Stimulated activated CD4-positive, alpha-beta T cell treated with anti-CD3 and anti-CD28 coated beads, Interleukin-1b, Interleukin-23, amount 100 ng/mL, for 4 hours (primary cell): ENCODE data around the gene ACAP3.

Experiments used
- DNase-seq, 2 donors: peaks; one replicate each; pipeline ENCODE4 v3.0.0-alpha.2; 2020; ENCODE audit warnings: low read depth in 2 of 2

Gene ACAP3

DNA sequence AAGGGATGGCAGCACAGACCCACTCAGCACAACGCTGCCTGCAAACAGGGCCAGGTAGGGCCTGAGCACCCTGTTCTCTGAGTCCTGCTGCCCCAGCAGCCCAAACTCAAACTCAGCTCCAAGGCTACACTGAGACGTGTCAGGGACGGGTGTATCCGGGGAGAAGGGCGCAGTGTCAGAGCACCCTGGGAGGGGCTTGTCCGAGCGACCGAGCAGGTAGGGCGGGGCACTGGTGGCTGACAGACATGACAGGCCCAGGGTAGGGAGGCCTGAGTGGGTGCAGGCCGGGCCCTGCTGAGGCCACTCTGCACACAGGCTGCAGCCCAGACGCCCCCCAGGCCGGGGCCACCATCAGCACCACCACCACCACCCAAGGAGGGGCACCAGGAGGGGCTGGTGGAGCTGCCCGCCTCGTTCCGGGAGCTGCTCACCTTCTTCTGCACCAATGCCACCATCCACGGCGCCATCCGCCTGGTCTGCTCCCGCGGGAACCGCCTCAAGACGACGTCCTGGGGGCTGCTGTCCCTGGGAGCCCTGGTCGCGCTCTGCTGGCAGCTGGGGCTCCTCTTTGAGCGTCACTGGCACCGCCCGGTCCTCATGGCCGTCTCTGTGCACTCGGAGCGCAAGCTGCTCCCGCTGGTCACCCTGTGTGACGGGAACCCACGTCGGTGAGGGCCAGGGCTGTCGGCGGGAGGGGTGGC lies 22.0 kb downstream of the ACAP3 start:
- no peak for DNase-seq

GRCh38 chr1:1285102-1285571 lies 22.6 kb downstream of the ACAP3 start:
- DNase-seq: no peak

DNA sequence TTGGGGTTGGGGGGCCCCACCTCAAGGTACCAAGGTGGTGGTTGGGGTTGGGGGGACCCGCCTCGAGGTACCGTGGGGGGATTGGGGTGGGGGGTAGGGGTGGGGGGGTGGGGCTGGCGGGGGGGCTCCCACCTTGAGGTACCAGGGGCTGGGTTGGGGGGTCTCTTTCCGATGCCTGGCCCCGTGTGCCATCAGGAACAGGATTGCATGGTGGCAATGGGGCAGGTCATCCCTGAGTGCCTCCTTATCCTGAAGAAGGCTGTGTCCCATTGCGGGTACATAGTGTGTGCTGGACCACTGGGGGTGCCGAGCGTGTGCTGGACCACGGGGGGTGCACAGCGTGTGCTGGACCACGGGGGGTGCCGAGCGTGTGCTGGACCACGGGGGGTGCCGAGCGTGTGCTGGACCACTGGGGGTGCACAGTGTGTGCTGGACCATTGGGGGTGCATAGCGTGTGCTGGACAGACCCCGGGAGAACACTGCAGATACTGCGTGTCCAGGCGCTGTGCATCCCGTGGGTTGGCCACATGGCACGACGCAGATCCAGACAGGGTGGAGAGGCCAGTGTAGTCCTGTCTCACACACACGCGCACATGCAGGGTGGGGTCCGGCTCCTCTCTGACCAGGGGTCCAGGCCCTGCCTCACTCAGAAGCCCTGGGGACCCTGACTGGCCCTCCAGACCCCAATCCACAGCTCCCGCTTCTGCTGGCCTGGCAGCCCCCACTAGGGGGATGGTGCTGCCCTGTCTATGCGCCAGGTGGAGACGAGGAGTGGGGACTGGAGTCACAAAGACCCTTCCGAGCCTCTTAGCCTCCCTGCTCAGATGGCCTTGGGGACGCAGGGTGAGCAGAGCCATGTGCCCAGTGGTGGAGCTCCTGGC lies 23.3 kb downstream of the ACAP3 start:
- DNase-seq: no peak

- DNase-seq: no peak
Measured at GRCh38 chr1:1283821-1284220, 23.9 kb downstream of the ACAP3 start.

DNA sequence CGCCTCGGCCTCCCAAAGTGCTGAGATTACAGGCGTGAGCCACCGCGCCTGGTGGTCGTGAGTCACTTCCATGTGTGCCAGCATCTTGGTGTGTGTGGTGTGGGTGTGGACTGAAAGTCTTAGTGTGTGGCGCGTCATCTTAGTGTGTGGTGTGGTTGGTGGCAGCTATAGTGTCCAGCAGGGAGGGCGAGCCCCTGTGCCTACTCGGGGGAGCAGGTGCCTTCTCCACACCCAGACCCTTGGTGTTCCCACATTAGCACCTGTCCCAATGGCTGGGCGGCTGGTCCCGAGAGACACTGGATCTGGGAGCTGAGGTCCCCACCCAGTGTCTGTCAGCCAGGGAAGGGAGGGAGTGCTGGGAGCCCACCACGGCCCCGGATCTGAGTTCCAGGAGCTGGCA lies 24.7 kb downstream of the ACAP3 start:
- DNase-seq: no peak

DNA sequence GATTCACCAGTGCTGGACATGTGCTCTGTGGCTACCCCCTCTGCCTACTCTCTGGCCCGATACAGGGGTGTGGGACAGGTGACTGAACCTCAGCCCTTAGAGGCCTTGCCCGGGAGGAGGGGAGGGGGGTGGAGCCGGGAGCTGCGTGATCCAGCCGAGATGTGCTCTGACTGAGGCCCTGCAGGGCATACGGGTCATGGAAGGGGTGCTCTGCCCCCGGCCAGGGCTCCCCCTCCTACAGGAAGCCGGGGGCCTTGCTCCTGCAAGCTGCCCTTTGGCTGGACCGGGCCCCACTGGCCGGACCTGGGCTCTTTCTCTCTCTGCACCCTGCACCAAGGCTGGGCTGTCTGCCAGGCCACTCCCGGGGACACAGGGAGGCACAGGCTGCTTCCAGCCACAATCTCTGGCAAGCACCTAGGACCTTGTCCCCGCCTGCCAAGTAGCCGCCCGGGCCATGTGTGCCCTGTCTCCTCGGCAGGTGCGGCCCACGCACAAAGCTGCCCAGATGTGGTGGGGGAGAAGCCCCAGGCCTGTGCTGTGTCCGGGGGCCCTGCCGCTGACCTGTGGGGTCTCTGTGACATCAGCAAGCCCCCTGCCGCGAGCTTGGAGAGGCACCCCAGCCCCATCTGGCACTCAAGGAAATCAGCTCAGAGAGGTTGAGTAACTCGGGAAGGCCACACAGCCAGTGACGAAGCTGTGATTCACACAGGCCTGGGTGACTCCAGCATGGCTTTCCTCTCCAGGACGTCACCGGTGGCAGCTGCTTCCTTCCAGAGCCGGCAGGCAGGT lies 26.0 kb downstream of the ACAP3 start:
- DNase-seq: no peak

GRCh38 chr1:1280782-1281481 lies 26.8 kb downstream of the ACAP3 start:
- no peak for DNase-seq

DNA sequence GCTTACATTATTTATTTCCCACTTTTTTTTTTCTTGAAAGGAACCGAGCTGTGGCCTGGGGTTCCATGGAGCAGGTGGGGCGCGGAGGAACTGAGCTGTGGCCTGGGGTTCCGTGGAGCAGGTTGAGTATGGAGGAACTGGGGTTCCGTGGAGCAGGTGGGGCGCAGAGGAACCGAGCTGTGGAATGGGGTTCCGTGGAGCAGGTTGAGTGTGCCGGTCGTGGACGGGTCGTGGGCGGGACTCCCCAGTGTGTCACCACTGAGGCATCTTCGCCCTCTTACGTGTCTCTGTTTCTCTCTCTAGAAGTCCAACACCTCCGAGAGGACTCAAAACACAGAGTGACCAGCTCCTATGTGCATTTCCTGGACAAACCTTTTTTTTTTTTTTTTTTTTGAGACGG lies 28.7 kb downstream of the ACAP3 start:
- no peak for DNase-seq

DNA sequence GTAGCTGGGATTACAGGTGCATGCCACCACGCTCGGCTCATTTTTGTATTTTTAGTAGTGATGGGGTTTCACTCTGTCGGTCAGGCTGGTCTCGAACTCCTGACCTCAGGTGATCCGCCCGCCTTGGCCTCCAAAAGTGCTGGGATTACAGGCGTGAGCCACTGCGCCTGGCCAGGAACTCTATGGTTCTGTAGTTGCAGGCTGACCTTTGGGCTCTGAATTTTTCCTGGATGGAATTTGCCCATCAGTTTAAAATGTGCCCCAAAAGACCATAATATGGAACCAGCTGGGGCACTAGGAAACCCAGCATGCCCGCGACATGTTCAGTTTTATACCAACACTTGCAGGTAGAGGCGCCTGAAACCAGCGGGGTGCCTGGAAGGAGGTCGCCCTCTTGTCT lies 29.1 kb downstream of the ACAP3 start:
- no peak for DNase-seq

- DNase-seq: no peak
Measured at GRCh38 chr1:1275836-1276235, 31.9 kb downstream of the ACAP3 start.

DNA sequence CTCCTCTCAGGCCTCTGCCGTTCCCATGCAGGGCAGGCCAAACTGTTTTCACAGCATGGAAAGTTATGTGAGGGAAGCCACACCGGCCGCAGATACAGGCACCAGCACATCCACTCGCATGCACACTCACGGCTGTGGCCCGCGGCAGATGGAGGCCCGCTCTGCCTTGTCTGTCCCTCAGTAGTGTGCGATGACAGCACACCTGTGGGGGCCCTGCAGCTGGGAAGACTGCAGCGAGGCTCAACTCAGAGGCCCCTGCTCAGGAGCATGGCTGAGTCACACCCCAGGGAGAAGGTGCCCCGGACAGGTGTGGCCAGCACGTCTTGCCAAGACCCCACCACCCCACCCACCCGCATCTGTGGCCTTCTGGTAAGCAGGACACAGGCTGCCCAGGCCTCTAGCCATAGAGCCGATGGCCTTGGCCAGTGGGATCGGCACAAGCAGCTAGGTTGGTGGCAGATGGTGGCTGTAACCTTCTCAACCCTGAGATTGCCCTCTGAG lies 32.7 kb downstream of the ACAP3 start:
- DNase-seq: no peak

GRCh38 chr1:1274299-1274930 lies 33.3 kb downstream of the ACAP3 start:
- DNase-seq: no peak

DNA sequence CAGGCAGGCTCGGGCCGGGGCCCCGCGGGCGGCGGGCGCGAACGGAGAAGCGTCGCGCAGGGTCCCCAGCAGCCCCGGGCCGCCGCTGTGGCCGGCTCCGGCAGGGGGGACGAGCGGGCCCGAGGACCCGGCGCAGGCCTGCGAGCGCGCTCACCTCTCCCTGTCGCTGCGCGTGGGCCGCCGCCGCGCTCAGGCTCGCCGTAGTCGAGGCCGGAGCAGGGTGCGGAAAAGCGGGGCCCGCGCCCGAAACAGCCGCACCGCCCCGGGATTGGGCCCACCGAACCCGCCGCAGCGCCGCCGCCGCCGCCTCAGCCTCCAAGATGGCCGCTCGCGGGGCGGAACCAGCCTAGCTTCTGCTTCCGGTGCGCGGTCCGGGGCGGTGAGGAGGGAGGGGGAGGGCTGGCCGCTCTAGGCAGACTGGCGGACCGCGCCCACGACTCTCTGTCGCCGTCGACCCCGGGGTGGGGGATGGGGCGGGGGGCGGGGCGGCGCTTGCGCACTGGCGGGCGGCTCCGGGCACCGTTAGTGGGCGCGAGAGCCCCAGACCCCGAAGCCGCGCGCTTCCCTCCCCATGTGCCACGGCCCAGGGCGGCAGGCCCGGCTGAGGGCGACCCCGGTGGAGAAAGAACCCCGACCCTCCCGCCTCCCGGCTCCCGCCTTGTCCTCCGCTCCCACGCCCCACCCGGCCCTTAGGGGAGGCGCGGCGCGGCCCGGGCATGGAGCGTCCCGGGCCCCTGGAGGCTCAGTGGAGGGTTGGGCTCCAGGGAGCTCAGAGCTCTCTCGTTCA lies 34.0 kb downstream of the ACAP3 start, which contains the start of gene UBE2J2:
Gene UBE2J2 (minus strand): TSS at position 343 of the 787 bp plus-strand sequence. CDS start 5,862 bp downstream, outside the sequence.
- peak; percentile 90 to 91 for DNase-seq

GRCh38 chr1:1273209-1273511 lies 34.6 kb downstream of the ACAP3 start:
- no peak for DNase-seq

GRCh38 chr1:1272341-1273208 lies 35.2 kb downstream of the ACAP3 start:
- DNase-seq: no peak

- no peak for DNase-seq
Measured at GRCh38 chr1:1270813-1271212, 36.9 kb downstream of the ACAP3 start.

GRCh38 chr1:1268284-1268682 lies 39.4 kb downstream of the ACAP3 start:
- DNase-seq: no peak

- DNase-seq: no peak
Measured at GRCh38 chr1:1267488-1268283, 40.0 kb downstream of the ACAP3 start.
